ENCODE data around the gene PARP15. TPM values are rescaled to one million over a fixed set of nuclear protein-coding genes. Genes with fewer than 3 reads are reported as not detected.

Gene PARP15
- total RNA-seq, 1 experiment from 2014 or later, result 0.24 TPM

GRCh38 chr3:122548076-122548475, 29.4 kb upstream of the PARP15 start:
- Histone ChIP-seq H4K20me1 (ENCODE audit: control insufficient read depth, insufficient read depth, insufficient read length) (no peaks in the 10 kb centered on the region), H3K23me2 (ENCODE audit: insufficient read length, low read depth, low read length, poor library complexity, severe bottlenecking) (no peaks in the 10 kb centered on the region), H2BK20ac (ENCODE audit: low read depth, low read length, poor library complexity, severe bottlenecking) (no peak overlapping the region), H3K4ac (ENCODE audit: low read depth, low read length) (no peak overlapping the region), H3K27ac (ENCODE audit: insufficient read length, low read depth, low read length) (no peak overlapping the region), H2BK5ac (ENCODE audit: insufficient read length, low read length) (no peak overlapping the region), H2BK12ac (ENCODE audit: insufficient read length, low read depth, low read length) (no peak overlapping the region), H3K79me2 (ENCODE audit: insufficient read depth, low read length) (no peaks in the 10 kb centered on the region), H3K14ac (ENCODE audit: insufficient read depth, low read length) (no peak overlapping the region), H2BK15ac (ENCODE audit: low read depth, low read length) (no peak overlapping the region), H3K4me1 (ENCODE audit: insufficient read depth, low read length) (no peaks in the 10 kb centered on the region; the same call in 1 of the 2 replicates), H3K9me3 (ENCODE audit: control insufficient read depth, low read depth, low read length) (no peaks in the 10 kb centered on the region), H3K4me2 (ENCODE audit: insufficient read depth, insufficient read length, low read length) (no peak overlapping the region), H3K23ac (ENCODE audit: insufficient read length, low read depth, low read length) (no peak overlapping the region), H3K27me3 (ENCODE audit: insufficient read depth, low read length) (no peaks in the 10 kb centered on the region), H2BK120ac (ENCODE audit: low read depth, low read length, poor library complexity, severe bottlenecking) (no peak overlapping the region), H4K8ac (replicated peaks; ENCODE audit: insufficient read length, low read depth, low read length) (no peak overlapping the region), H3K56ac (ENCODE audit: insufficient read length, low read depth, low read length) (no peak overlapping the region), H2AFZ (ENCODE audit: low read length) (no peak overlapping the region), H3T11ph (ENCODE audit: low read length) (no peak overlapping the region), H4K5ac (ENCODE audit: insufficient read length, low read depth, low read length) (no peak overlapping the region), H3K79me1 (ENCODE audit: insufficient read depth, low read depth, low read length, poor library complexity, severe bottlenecking) (no peaks in the 10 kb centered on the region), H2AK5ac (ENCODE audit: insufficient read length, low read length) (no peak overlapping the region), H4K91ac (ENCODE audit: insufficient read length, low read depth, low read length) (no peak overlapping the region), H3K9ac (ENCODE audit: extremely low read depth, insufficient read length, low read length) (no peak overlapping the region), H3K18ac (ENCODE audit: insufficient read length, low read depth, low read length) (no peak overlapping the region)
- Mint-ChIP-seq H3K9me3 (no peaks in the 10 kb centered on the region), H3K4me3 (no peak overlapping the region), H3K27me3 (ENCODE audit: low read depth) (no peaks in the 10 kb centered on the region), H3K27ac (no peak overlapping the region), H3K36me3 (ENCODE audit: insufficient read depth in 1 of 3, low read depth in 3 of 3) (peaks cover 0 to 3% (median 0%) of the 10 kb centered on the region in 3 experiments; a peak in 1 of 7 replicates), H3K4me1 (peaks cover under 1 to 3% of the 10 kb centered on the region in 2 experiments)
- DNase-seq, result no peak
- no peak for TF ChIP-seq CTCF (conservative IDR thresholded peaks at IDR 0.05)
- WGBS (ENCODE audit: extremely low coverage, insufficient read length, low lambda C conversion rate), result no CpG with 5 or more reads among the region's 3 CpGs
